Activated CD8-positive, alpha-beta memory T cell treated with anti-CD3 and anti-CD28 coated beads, Interleukin-2, amount 10 ng/mL, durations not matched to agents 7 days and 5 days (primary cell): Measurements from ENCODE around the gene GSTM3. TPM values are rescaled to one million over a fixed set of nuclear protein-coding genes. Genes with fewer than 3 reads are reported as not detected.
"Not testable (repeated sequence)": the region's sequence is repeated elsewhere in the genome, so short reads cannot be mapped to it uniquely, and the experiment has no call there.

Experiments
- ATAC-seq: fragments of 150-1000 bp; cut with Tn5 transposase; one replicate; pipeline ENCODE4 v1.10.0; 2021; ENCODE audit warnings: moderate library complexity
- CTCF ChIA-PET: fragments of 350-600 bp; sonication (Branson Sonifier 250); formaldehyde crosslinking; loops from one replicate; lab custom pipeline; 2021; ENCODE audit warnings: antibody characterized with exemption; lab: Charles Lee
- DNase-seq: peaks from one replicate; pipeline ENCODE4 v3.0.0-alpha.2; 2020
- H3K27ac Mint-ChIP-seq: one replicate; pipeline ENCODE4 v1.8.0; 2021; ENCODE audit warnings: mild to moderate bottlenecking, mixed read lengths
- H3K27me3 Mint-ChIP-seq: one replicate; pipeline ENCODE4 v1.8.0; 2021; ENCODE audit warnings: mixed read lengths
- H3K36me3 Mint-ChIP-seq: one replicate; pipeline ENCODE4 v1.8.0; 2021; ENCODE audit warnings: mild to moderate bottlenecking, mixed read lengths
- H3K4me1 Mint-ChIP-seq: one replicate; pipeline ENCODE4 v1.8.0; 2021; ENCODE audit warnings: mixed read lengths
- H3K4me3 Mint-ChIP-seq: one replicate; pipeline ENCODE4 v1.8.0; 2021; ENCODE audit warnings: mild to moderate bottlenecking, moderate library complexity, mixed read lengths
- H3K9me3 Mint-ChIP-seq: one replicate; pipeline ENCODE4 v1.8.0; 2022; ENCODE audit warnings: low read depth, mixed read lengths
- total RNA-seq, 2 experiments: library from RNA; stranded (reverse); gene quantifications; one replicate each; pipeline ENCODE4 v1.2.3, GENCODE V29; 2021

GSTM3 gene
- total RNA-seq, 2 experiments from 2014 or later: 2.1 to 3.2 TPM

DNA sequence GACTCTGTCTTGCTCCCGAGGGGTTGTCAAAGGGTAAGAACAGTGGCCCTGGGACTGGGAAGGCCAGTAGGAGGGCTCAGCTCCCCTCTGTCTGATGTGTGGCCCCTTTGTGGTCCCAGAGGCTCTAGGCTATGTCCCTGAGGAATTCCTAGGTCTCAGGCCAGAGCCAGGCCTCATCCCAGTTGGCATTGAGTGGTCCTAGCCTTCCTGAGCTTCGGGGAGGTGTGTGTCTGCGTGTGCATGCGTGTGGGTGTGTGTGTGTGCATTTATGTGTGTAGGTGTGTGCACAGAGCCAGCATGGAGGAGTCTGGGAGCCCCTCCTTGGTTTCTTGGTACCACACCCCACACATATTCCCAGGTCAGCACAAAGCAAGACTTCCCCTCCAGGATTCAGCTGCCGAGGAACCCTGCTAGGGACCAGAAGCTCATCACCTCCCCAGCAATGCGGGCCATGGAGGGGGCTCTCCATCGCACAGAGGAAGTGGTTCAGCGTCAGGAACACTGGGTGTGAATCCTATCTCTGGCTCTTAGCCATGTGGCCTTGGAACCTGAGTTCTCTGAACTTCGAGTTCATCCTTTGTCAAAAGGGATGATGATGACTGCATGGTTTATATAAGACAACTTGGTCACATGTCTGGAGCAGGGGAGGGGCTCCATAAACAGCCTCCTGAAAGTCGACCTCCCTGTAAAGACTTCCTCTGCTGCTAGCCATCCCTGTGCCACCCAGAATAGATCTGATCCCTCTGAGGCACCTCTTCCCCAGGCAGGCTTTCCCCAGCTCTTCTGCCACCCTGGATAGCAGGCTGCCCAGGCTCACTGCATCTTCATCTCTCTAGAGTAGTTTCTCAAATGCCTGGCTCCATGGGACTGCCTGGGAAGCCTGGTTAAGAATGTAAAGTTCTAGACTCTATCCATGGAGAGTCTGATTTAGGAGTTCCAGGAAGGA is 31.1 kb upstream of the GSTM3 start:
- H3K36me3 Mint-ChIP-seq: no peaks in the 10 kb centered on the region
- no peak overlapping the region for H3K4me3 Mint-ChIP-seq
- DNase-seq (no peak), ATAC-seq (no peak)
- H3K27me3 Mint-ChIP-seq: peaks cover 3% of the 10 kb centered on the region
- CTCF ChIA-PET: interaction anchor here (1.5 to 24.4 kb wide), 6 partner anchors 10 to 226 kb away, joined by 3 to 790 read pairs (median 91); partner anchors contain the start of gene AHCYL1
- H3K9me3 Mint-ChIP-seq: no peaks in the 10 kb centered on the region
- peaks cover 3% of the 10 kb centered on the region for H3K4me1 Mint-ChIP-seq
- no peak overlapping the region for H3K27ac Mint-ChIP-seq

DNA sequence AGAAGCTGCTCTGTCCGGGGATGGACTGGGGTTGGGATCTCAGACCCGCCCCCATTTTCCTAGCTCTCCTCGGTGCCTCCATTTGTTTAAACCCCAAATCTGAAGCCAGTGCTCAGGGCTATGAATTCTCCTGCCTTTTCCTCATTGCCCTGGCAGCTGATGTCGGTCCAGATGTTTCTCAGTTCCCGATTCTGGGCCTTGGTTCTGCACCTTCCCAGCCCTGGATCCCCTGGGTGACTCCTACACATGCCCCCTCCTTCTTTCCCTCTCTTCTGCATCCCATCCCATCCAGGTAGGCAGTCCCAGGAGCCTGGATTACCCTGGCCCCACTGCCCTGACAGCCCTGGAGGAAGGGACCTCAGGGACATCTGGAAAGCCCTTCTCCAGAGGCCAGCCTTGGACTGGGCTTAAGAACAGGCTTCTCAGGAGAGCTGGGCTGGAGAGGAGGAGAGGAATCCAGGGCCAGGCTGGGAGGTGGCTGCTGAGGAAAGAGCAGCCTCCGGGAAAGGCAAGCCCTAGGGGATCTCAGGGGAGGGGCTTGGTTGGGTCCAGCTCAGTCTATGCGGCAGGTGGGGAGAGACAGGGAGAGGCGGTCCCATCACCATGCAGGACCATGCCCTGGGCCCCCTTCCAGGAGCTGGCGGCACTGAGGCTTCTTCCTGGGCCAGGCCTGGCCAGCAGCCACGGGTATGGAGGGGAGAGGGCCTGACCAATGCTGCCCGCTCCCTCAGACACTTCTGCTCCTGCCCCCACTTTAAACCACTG is 29.7 kb upstream of the GSTM3 start:
- Mint-ChIP-seq H3K4me1 (peaks cover 3% of the 10 kb centered on the region), H3K27me3 (no peaks in the 10 kb centered on the region), H3K9me3 (no peaks in the 10 kb centered on the region), H3K4me3 (no peak overlapping the region), H3K27ac (no peak overlapping the region), H3K36me3 (no peaks in the 10 kb centered on the region)
- no peak for ATAC-seq
- CTCF ChIA-PET: interaction anchor here (0.8 to 24.4 kb wide), 6 partner anchors 11 to 241 kb away, joined by 3 to 790 read pairs (median 28); partner anchors contain the start of gene AHCYL1
- no peak for DNase-seq

DNA sequence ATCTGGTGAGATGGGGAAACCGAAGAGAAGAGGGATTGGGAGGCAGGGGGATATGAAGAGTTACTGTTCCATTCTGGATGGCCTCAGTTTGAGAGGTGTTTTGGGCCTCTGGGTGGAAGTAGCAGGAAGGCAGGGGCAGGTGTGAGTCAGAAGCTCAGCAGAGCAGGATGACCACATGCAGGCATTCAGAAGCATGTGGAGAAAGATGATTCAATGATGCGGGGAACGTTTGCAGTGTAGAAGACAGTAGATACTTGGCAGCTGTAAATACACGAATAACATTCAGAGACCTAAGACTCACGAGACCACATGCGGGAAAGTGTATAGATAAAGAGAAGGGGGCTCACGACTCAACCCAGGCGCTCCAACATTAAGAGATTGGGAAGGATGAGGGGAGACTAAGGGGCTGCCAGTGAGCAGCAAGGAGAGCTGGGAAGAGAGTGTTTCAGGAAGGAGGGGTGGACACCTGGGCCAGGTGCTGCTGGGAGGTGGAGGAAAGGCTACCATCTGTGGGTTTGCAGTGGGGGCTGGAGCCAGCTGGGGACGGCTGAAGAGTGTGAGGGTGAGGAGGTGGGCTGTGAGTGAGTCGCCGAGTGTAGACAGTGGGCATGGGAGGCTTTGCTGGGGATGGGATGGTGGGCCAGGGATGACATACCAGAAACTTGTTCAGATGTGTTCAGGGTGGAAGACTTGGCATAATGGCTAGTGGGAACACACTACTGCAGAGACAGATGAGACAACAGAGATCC is 28.7 kb upstream of the GSTM3 start:
- H3K36me3 Mint-ChIP-seq: no peaks in the 10 kb centered on the region
- DNase-seq: no peak
- ATAC-seq: no peak
- no peaks in the 10 kb centered on the region for H3K9me3 Mint-ChIP-seq
- CTCF ChIA-PET: interaction anchor here (0.9 to 24.4 kb wide), 4 partner anchors 52 to 213 kb away, joined by 3 to 790 read pairs (median 160); partner anchors contain the start of gene AHCYL1
- no peak overlapping the region for H3K27ac Mint-ChIP-seq
- no peak overlapping the region for H3K4me3 Mint-ChIP-seq
- H3K4me1 Mint-ChIP-seq: peaks cover 3% of the 10 kb centered on the region
- H3K27me3 Mint-ChIP-seq: no peaks in the 10 kb centered on the region

DNA sequence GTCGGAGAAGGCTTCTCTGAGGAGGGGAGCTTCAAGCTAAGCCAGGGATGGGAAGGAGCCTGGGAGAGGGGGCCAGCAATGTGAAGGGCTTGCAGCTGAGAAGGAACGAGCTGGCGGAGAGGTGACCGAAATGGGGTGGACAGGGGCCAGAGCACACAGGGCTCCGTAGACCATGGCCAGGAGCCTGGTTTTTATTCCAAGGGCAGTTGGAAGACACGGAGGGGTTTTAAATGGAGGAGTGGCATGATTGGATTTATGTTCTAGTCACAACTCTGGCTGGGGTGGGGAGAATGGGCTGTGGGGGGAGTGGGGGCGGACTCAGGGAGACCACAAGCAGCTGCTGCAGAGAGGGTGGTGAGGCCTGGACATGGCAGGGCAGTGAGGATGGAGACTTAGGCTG is 28.0 kb upstream of the GSTM3 start:
- ATAC-seq: no peak
- Mint-ChIP-seq H3K4me3 (no peak overlapping the region), H3K27me3 (no peaks in the 10 kb centered on the region), H3K9me3 (no peaks in the 10 kb centered on the region), H3K4me1 (peaks cover 3% of the 10 kb centered on the region), H3K36me3 (no peaks in the 10 kb centered on the region), H3K27ac (no peak overlapping the region)
- DNase-seq: no peak
- CTCF ChIA-PET: interaction anchor here (1.3 to 24.4 kb wide), 3 partner anchors 111 to 213 kb away, joined by 3 to 790 read pairs (median 269); partner anchors contain the start of gene AHCYL1

DNA sequence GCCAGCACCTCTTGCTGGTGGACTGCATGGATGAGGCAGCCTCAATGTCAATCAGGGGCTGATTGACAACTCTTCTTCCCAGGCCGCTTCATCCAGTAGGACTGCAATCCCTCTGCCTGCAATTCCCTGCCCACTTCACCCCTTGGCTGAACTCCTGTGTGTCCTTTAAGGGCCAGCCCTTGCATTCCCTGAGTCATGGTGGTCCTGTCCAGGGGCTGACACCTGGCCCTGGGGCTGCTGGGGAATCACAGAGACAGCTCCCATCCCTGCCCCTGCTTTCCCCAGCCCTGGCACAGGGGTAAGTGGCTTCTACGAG is 27.5 kb upstream of the GSTM3 start:
- Mint-ChIP-seq H3K9me3 (no peaks in the 10 kb centered on the region), H3K4me3 (no peak overlapping the region), H3K27ac (no peak overlapping the region), H3K27me3 (no peaks in the 10 kb centered on the region), H3K36me3 (no peaks in the 10 kb centered on the region), H3K4me1 (peaks cover 3% of the 10 kb centered on the region)
- CTCF ChIA-PET: interaction anchor here (1.3 to 24.4 kb wide), 3 partner anchors 110 to 214 kb away, joined by 3 to 790 read pairs (median 269); partner anchors contain the start of gene AHCYL1
- DNase-seq (no peak), ATAC-seq (no peak)

DNA sequence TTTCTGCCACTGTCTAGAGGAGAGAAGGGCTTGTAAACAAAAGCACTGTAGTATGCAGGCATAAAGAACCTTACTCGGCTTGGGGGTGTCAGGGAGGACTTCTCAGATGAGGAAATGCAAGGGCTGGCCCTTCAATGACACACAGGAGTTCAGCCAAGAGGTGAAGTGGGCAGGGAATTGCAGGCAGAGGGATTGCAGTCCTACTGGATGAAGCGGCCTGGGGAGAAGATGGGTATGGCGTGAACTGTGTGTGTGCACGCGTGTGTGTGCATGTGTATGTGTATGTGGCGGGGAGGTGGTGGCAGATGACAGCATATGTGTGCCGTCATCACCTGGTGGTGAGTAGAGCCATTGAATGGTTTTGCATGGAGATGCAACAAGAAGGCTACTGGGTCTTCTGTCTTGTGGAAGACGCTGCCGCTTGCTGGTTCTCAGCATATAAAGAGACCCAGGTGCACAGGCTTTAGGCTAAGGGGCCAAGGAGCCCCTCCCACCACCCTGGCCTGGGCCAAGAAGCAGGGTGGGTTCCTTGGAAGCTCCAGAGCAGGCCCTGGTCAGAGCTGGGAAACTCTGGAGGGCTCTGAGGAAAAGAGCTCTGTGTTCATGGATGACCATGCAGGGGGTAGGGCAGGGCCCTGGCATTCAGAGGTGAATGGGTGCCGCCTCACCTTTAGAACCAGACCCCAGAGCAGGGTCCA is 26.9 kb upstream of the GSTM3 start:
- CTCF ChIA-PET: interaction anchor here (1.3 to 24.4 kb wide), 3 partner anchors 110 to 214 kb away, joined by 3 to 790 read pairs (median 269); partner anchors contain the start of gene AHCYL1
- ATAC-seq (no peak), DNase-seq (no peak)
- Mint-ChIP-seq H3K4me3 (no peak overlapping the region), H3K36me3 (no peaks in the 10 kb centered on the region), H3K9me3 (no peaks in the 10 kb centered on the region), H3K27me3 (no peaks in the 10 kb centered on the region), H3K27ac (no peak overlapping the region), H3K4me1 (peaks cover 3% of the 10 kb centered on the region)

DNA sequence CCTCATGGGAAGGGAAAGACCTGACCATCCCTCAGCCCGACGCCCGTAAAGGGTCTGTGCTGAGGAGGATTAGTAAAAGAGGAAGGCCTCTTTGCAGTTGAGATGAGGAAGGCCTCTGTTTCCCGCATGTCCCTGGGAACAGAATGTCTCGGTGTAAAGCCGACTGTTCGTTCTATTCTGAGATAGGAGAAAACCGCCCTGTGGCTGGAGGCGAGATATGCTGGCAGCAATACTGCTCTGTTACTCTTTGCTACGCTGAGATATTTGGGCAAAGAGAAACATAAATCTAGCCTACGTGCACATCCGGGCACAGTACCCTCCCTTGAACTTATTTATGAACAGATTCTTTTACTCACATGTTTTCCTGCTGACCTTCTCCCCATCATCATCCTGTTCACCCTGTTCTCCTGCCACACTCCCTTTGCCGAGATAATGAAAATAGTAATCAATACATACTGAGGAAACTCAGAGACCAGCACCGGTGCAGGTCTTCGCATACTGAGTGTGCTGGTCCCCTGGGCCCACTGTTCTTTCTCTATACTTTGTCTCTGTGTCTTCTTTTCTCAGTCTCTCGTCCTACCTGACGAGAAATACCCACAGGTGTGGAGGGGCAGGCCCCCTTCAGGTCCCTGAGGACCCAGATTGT is 26.3 kb upstream of the GSTM3 start:
- CTCF ChIA-PET, DNase-seq, H3K36me3 Mint-ChIP-seq, H3K9me3 Mint-ChIP-seq, H3K27ac Mint-ChIP-seq, H3K4me1 Mint-ChIP-seq, ATAC-seq, H3K4me3 Mint-ChIP-seq, H3K27me3 Mint-ChIP-seq: not testable (repeated sequence)

DNA sequence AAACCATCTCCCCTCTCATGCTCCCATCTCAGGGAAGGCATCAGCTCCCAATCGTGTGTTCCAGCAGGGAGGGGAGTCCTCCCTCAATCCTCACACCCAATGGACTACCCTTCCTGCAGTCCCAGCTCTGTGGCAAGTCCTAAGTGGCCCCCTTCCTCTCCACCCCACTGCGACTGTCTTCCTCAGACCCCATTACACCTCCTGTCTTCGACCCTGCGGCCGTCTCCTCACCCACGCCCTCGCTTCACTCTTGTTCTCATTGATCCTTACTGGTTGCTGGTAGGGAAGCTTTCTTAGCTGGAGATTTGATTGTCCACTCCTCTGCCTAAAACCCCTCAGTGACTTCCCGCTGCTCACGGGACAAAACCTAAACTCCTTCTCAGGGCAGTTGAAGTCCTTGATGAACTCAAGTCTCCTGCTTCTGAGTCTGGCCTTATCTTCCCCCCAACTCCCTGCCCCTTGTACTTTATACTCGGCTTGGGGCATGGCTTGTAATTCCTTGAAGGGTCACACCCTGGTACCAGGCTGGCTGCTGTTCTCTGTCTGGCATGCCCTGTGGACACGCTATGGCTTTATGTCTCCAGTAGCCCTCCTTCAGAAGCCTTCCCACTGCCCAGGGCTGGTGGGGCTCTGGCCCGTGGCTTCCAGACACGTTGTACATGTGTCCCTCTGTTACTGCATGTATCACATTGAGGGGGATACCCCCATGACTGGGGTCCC is 25.2 kb upstream of the GSTM3 start:
- H3K4me3 Mint-ChIP-seq: no peak overlapping the region
- no peaks in the 10 kb centered on the region for H3K36me3 Mint-ChIP-seq
- no peaks in the 10 kb centered on the region for H3K4me1 Mint-ChIP-seq
- no peaks in the 10 kb centered on the region for H3K9me3 Mint-ChIP-seq
- H3K27me3 Mint-ChIP-seq: no peaks in the 10 kb centered on the region
- DNase-seq: no peak
- H3K27ac Mint-ChIP-seq: no peak overlapping the region
- ATAC-seq: no peak
- CTCF ChIA-PET: interaction anchor here (0.9 to 2.4 kb wide), 3 partner anchors 11 to 218 kb away, joined by 3 to 9 read pairs (median 4); partner anchors contain the start of gene GSTM4

DNA sequence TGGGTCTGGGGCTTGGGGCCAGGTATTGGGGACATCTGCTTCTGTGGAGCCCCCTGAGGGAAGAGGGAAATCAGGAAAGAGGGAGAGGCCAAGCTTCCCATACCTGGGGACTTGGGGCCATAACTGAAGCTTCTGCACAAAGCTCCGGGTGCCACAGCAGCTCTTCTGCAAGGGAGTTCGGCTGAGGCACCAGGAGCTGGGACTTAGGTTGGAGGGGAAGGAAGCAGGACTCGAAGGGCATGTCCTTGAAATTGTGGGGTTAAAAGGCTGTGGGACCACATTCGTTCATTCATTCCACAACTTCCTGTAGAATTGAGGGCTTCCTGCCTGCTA is 24.6 kb upstream of the GSTM3 start:
- H3K9me3 Mint-ChIP-seq: no peaks in the 10 kb centered on the region
- H3K4me3 Mint-ChIP-seq: no peak overlapping the region
- no peak for DNase-seq
- ATAC-seq: no peak
- no peaks in the 10 kb centered on the region for H3K4me1 Mint-ChIP-seq
- CTCF ChIA-PET: interaction anchor here (0.9 to 2.4 kb wide), 3 partner anchors 11 to 218 kb away, joined by 3 to 9 read pairs (median 4); partner anchors contain the start of gene GSTM4
- no peaks in the 10 kb centered on the region for H3K27me3 Mint-ChIP-seq
- H3K36me3 Mint-ChIP-seq: no peaks in the 10 kb centered on the region
- no peak overlapping the region for H3K27ac Mint-ChIP-seq

DNA sequence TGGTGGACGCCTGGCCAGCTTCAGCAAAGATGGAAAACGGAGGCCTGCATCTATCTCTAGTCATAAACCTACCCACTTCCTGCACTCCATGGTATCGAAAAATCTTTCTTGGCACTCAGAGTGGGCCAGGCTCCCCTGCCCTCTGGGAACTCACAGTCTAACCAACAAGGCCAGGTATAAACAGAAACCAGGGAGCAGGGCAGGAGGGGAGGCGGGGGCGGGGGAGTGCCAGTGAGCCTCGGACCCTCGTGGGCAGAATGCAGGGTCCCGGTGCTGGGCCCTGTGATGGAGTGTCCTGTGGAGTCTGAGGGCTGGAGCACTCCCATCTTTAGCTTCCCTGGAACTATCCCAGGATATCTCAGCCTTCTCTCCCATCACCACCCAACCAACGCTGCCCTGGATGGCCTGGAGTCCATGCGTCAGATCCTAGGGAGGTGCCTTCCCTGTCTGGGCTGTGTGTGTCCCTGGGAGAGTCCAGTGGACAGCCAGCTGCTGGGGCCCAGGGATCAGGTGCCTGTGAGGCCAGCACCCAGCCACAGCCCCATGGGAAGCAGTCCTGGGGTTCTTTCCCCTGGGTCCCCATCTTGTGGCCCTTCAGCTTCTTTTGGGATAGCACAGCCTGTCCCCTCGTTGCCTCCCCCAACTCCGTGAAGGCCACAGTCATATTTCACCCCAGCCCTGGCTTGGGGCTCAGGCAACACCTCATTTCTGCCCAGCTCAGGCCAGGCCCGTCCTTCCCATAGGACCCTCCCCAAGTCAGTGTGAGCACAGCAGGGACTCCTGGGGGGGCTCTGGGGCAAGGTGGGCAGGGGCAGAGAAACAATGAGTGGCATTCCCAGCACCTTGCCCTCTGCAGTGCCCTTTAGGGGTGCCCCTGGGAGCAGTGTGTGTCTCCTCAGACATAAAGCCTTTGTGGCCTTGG is 24.0 kb upstream of the GSTM3 start:
- Mint-ChIP-seq H3K4me1 (no peaks in the 10 kb centered on the region), H3K27me3 (no peaks in the 10 kb centered on the region), H3K36me3 (no peaks in the 10 kb centered on the region), H3K27ac (no peak overlapping the region), H3K9me3 (no peaks in the 10 kb centered on the region), H3K4me3 (no peak overlapping the region)
- ATAC-seq: no peak
- CTCF ChIA-PET: interaction anchor here (0.9 to 2.4 kb wide), 5 partner anchors 12 to 232 kb away, joined by 3 to 9 read pairs (median 4); partner anchors contain the start of genes AHCYL1 and GSTM4
- no peak for DNase-seq
